GM23248 (cell line): ENCODE data around the gene PSMG1.

Source experiments
- EZH2 ChIP-seq: fragments of 200-600 bp; sonication (generic); IDR thresholded peaks from 2 replicates; pipeline ENCODE4 v1.6.1; 2018; ENCODE audit warnings: antibody characterized with exemption, mild to moderate bottlenecking; ENCODE audit not compliant: insufficient read depth, poor library complexity, severe bottlenecking
- EZH2phosphoT487 ChIP-seq: fragments of 200-600 bp; sonication (generic); IDR thresholded peaks from 2 replicates; pipeline ENCODE4 v1.6.1; 2018; ENCODE audit warnings: antibody characterized with exemption, moderate library complexity, mild to moderate bottlenecking, low read depth; ENCODE audit not compliant: insufficient read depth

DNA sequence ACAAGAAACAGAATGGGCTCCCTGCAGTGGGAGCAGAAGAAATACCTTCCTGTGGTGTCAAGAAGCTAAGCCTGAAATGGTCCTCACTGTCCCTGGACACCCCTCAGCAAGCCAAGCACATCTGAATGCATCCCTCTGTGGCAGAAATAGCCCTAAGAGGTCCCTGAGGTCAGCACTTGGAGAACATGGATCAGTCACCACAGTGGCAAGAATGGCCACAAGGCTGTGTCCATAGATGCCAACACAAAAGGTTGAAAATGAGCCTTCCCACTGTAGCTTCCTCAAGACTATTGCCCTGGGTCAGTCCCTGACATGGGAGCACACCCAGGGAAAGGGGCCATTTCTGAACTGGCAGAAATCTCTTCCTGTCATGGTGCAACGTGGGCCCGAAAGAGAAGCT, 27.7 kb downstream of the PSMG1 start:
- TF ChIP-seq EZH2phosphoT487 (no peak), EZH2 (no peak)
